Stimulated activated CD4-positive, alpha-beta T cell treated with anti-CD3 and anti-CD28 coated beads, Interleukin-12 subunit alpha, Interleukin-12 subunit beta, amount 100 ng/mL, for 4 hours (primary cell): ENCODE results near the gene SMPDL3A.

Experiments used
- DNase-seq: peaks from one replicate; pipeline ENCODE4 v3.0.0-alpha.2; 2020

The SMPDL3A gene

DNA sequence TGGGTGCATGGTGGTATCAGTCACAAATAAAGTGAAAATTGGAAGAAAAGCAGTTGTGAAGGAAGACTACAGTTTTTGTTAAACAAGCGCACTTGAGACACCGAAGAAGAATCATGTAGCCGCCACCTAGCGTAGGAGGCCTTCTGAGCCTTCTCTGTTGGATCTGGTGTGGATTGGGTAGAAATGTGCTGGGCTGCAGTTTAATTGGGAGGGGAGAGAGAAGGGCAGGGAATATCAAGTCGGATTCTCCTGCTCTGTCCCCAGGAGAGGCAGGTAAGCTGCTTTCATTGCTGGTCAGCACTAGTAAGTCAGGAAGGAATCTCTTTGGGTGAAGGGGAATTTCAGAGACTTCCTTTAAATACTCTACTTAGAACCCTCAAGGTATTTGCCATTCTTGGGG lies 10.8 kb upstream of the SMPDL3A start:
- DNase-seq, result no peak

DNA sequence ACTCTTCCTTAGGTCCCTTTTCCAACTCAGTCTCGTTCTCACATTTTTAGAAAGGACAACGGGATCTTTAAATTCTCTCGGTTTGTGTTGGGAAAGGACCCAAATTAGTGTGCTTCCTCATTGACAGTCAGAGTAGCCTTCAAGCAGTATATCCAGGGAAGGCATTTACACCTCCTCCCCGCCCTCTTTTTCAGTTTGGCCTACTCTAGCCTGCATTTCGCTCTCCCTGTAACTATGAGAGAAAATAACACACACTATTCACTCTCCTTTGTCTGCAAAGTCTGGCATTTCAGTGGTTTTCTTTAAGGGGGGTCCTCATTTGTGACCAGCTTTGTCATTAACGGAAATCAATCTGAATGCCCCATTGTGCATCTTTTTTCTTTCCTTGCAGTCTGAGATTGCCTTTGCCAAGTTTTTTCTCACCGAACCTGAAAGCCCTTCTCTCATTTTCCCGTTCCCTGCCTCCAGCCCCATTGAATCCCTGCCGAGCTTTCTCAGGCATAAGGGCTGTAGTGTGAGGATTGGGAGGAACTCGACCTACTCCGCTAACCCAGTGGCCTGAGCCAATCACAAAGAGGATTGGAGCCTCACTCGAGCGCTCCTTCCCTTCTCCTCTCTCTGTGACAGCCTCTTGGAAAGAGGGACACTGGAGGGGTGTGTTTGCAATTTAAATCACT lies 9.9 kb upstream of the SMPDL3A start:
- no peak for DNase-seq

DNA sequence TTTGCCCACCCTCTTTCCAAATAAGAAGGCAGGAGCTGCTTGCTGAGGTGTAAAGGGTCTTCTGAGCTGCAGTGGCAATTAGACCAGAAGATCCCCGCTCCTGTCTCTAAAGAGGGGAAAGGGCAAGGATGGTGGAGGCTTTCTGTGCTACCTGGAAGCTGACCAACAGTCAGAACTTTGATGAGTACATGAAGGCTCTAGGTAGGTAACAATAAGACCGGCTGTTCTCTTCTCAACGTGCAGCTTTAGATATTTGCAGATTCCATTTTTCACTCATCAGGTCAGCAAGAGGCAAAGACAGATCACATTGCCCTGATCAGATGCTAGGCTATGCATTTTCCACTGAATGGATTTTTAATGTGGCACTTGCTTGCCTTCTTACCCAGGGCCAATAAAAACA lies 9.4 kb upstream of the SMPDL3A start, which contains the start of gene FABP7:
Gene FABP7, plus strand, starts transcription at position 50 of the 400 bp plus-strand sequence. Its CDS starts 79 bp downstream, at position 129.
- no peak for DNase-seq

DNA sequence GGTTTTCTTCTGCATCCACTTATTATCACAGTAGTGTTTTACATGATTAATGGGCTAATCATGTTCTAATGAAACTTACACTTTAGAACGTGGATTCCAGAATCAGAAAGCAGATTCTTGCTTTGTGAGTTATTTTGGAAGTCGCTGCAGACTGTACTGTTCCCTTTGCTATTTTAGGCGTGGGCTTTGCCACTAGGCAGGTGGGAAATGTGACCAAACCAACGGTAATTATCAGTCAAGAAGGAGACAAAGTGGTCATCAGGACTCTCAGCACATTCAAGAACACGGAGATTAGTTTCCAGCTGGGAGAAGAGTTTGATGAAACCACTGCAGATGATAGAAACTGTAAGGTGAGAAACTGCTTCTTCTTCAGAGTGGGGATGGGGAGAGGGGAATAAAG lies 8.9 kb upstream of the SMPDL3A start:
- DNase-seq, result no peak

DNA sequence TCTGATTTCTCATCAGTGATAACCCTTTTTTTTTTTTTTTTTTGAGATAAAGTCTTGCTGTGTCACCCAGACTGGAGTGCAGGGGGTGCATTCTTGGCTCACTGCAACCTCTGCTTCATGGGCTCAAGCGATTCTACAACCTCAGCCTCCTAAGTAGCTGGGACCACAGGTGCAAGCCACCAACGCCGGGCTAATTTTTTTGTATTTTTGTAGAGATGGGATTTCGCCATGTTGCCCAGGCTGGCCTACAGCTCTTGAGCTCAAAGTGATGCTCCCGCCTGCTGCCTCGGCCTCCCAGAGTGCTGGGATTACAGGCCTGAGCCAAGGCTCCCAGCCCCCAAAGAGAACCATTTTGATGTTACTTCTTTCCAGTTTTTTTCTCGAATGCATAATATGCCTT lies 7.3 kb upstream of the SMPDL3A start:
- DNase-seq, result no peak

DNA sequence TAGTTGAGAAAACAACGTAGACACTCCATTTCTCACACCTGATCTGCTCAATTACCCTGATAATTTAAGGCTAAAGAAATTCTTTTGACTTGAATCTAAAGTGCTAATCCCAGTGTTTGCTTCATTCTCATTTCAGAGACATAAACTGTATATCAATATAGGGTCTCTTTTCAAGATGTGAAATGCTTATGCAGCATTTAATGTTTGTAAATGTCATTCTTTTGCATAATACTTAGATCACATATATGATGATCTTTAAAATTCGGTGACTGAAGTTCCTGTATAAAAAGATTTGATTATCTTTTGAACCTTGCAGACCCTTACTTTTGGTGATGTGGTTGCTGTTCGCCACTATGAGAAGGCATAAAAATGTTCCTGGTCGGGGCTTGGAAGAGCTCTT lies 5.7 kb upstream of the SMPDL3A start:
- no peak for DNase-seq

DNA sequence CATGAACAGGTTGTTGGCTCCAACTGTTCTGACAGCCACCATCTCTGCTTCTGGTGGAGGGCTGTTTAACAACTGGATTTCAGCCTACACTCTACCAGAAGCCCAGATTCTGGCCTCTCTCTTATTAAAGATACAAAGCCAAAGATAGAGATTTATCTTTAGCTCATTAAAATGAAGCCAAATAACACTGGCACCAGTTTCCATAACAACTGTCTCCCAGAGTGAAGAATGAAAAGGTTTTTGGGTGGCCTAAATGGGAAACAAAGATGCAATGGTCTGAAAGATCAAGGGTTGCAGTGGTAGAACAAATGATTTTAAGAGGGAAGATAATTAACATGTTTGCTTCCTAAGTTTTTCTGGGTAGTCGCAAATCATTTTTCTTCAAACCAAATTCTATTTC lies 3.2 kb upstream of the SMPDL3A start:
- no peak for DNase-seq

DNA sequence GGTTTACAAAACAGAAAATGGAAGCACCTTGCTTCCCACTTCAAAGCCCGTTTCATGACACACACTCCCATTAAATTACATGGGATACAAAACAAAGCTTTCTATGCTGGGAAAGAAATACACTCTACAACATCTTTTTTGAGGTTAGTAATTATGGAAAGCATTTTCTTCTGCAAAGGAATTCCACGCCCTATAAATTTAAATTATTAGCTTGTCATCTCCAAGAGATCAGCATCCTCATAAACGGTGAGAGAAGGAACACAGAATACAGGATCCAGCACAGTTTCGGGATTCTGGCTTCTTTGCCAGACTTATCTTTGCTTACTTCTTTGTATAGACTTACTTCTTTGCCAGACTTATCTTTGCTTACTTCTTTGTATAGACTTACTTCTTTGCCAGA lies 1.3 kb upstream of the SMPDL3A start:
- no peak for DNase-seq

DNA sequence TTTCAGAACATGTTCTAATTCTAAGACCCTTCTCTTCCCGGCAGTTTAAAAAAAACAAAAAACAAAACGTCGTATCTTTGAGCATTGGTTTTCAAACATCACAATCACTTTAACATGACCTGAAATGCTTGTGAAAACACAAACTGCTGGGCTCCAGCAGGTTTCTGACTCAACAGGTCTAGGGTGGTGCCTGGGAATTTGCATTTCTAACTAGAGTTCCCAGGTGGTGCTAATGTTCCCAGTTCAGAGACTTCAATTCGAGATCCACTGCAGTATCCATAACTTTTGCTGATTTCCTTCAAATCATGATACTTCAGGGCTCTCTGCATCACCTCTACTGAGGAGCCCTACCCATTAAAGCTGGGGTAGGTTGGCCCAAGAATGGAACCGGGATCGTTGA lies 850 bp upstream of the SMPDL3A start:
- no peak for DNase-seq

DNA sequence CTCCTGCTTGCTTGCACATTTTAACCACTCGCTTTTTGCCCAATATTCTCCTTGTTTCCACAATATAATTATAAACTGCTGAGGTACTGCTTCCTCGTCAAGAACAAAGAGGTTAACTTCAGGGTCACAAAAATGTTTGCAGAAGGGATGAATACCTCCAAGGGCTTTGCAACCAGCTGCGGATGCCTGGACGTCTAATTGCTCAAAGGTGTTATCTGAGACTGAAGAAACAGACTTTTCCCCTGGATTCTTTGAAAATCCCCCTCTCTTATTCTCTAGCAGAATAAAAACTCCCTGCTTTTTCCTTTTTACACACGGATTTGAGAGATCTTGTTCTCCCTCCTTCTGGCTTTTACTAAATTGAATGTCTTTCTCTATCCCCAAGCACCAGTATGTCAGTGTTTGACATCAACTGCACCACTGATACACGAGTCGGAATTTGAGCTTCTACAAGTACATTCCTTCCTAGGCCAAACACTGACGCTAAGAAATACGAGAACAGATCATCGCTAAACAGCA lies 336 bp upstream of the SMPDL3A start:
- no peak for DNase-seq

DNA sequence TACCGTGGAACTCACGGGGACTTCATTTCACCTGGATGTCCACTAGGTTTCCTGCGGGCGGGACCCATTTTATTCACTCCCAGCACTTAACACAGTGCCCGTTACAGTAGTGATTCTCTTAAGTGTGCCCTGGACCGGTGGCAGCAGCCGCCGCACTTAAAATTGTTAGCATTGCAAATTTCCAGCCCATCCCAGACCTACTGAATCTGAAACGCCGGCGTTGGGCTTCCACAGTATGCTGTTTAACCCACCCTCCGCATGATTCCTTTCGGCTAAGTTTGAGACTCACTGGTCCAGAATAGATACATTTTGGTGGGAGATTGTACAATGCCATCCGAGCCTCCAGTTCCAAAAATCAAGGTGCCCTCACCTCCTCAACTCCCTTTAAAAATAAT lies 967 bp downstream of the SMPDL3A start:
- no peak for DNase-seq

DNA sequence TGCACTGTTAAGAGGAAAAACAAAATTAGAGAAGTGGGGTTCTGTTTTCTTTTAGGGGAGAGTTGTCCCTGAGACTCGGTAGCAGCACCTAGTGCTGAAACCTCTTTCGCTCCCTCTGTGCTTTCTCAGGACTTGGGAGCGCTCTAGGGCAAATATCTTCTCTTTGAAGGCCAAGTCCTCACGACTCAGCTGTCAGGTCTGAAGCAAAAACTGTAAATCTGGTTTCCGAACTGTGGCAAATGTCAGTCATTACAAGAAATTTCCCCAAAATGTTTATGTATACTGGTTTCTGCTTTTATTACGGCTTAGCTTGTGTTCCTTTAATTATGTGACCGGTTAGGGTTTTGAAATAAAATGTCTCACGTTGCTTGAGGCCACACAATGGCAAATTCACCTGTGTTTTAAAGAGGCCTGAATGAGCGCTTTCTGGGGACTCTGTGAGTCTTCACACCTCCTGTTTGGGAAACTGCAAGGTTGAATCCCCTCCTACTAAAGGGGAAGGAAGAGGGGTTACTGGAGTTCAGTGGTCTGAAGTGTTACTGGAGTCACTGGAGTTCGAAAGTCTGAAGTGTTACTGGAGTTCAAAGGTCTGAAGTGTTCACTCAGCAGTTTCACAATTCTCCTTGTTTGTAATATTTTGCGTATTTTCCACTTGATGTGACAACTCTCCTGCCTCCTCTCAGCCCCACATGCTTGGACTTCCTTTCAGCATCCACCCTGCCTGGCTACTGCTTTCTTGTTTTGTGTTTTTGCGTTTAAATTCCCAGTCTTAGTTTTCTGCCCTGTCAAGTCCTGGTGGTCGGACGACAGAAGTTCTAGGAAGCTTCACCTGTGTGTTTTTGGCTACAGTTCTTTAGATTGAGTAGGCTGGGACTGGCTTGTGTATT lies 1.6 kb downstream of the SMPDL3A start:
- no peak for DNase-seq

DNA sequence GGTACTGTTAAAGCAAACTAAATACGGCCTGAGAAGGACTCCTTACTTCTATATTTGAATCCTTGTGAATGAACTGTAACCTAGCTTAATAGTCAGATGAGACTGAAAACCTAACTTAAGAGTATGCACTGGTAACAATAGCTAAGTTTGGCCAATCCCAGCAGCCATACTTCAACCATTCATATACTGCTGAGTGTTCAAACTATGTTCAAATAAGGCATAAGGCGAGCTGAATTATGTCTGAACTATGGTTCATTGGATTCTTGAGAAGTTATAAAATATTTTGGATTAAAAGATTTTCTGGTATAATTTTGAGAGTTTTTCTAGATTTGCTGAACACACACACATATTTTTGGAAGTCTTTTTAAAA lies 2.2 kb downstream of the SMPDL3A start:
- DNase-seq, result no peak

DNA sequence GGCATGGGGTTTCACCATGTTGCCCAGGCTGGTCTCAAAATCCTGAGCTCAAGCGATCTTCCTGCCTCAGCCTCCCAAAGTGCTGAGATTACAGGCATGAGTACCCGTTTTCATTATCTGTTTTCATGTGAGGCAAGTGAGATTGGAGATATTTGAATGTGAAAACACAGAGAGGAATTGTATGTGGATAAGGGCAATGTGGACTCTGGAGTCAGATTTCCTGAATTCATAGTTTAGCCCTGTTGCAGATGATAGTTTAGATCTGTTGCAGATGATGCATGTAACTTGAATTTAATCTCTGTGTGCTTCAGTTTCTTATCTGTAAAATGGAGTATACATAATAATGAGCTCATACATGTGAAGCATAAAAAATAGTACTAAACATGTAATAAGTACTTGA lies 3.7 kb downstream of the SMPDL3A start:
- DNase-seq, result no peak

DNA sequence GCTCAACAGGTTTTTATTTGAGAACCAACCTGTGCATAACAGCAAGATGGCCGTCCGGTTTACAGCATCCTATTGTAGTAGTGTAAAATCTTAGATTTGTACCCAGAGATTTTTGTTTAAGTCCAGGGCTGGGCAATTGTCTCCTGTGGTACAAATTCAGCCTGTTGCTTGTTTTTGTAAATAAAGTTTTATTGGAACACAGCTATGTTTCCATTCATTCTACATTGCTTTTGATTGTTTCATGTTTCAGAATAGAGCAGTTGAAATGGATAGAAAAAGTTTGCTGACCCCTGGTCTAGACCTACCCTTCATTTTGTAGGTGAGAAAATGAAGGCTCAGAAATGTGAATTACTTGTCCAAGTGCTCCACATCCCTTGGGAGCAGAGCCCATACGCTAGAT lies 8.5 kb downstream of the SMPDL3A start:
- no peak for DNase-seq

DNA sequence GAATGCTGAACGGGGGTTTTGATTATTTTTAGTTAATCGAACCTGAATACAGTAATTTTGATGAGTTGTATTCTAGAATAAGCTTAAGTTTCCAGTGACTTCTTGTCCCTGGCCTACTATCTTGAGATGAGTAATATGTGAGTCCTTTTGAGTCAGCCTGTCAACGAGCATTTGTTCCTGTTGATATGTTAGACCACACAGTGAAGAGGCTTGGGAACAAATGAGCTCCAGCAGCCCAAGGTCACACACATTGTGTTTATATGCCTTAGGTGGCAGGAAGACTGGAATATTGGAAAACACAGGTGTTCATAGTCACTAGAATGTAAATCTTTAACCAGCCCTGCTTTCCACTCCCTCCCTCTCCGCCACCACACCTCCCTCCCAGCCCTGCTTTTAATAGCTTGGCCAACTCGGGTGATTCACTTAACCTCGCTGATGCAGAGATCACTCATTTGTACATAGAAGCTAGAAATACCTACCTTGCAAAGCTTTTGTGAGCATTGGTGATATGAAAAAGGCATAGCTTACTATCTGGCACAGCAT lies 9.1 kb downstream of the SMPDL3A start:
- DNase-seq, result no peak

DNA sequence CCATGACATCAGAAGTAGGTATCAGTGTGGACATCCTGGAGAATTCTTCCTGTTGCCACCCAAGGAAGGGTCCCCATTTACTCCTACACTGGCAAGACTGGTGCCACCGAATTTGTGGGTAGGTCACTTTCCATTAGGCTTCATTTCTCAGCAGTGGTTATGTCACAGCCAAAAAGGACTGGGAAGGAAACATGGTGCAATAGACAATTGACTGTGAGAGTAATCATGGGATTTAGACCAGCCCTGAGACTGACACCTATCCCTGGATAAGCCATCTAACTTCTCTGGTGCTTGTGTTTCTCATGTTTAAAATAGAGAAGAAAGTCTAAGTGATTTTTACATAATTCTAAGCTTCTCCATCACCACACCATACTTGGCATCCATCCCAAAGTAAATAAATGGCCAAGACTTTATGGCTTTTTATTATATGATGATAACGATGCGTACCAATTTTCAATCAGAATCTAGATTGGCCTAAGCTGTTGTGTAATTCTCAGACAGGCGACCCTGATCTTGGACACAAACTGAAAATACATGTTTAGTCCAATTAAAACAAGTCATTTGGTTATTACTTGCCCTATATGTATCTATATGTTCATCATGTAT lies 10.2 kb downstream of the SMPDL3A start:
- no peak for DNase-seq

DNA sequence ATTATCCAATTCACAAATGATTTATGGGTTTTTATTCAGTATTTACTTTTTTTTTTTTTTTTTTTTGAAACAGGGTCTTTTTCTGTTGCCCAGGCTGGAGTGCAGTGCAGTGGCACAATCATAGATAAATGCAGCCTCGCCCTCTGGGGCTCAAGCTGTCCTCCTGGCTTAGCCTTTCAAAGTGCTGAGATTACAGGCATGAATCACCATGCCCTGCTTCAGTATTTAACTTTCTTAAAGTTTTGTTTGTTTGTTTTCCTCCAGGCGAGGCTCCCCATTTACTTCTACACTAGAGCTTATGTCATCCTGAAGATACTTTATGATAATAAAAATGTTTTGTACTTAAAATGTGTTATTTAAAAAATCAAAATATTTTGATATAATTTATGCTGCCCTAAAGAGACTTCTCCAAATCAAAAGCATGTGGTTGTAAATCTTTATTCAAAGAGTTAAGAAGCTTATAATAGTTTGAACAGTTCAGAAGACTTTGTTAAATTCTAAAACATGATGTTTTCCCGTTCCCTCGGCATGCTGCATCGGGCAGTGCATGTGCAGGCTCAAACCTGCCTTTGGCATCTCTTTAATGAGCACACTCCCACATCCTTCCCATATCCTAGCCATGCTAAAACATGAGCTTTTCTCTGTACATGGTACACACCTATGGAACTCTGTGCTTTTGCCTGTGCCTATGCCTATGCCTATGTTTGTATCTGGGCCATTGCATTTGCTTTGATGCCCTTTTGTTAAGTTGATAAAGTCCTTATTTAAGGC lies 11.0 kb downstream of the SMPDL3A start:
- no peak for DNase-seq

DNA sequence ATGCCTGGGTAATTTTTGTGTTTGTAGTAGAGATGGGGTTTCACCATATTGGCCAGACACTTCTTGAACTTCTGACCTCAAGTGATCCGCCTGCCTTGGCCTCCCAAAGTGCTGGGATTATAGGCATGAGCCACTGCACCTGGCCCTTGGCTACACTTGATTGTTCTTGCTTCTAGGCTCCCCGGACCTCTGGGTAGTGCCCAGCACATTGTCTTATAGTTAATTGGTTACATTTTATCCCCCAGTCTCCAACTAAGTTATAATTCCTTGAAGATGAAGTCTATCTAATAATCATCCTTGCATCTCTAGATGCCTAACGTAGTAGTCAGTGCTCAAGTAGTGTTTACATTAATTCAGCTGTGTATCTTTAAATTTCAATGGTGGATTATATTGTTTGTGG lies 11.8 kb downstream of the SMPDL3A start:
- DNase-seq, result no peak

DNA sequence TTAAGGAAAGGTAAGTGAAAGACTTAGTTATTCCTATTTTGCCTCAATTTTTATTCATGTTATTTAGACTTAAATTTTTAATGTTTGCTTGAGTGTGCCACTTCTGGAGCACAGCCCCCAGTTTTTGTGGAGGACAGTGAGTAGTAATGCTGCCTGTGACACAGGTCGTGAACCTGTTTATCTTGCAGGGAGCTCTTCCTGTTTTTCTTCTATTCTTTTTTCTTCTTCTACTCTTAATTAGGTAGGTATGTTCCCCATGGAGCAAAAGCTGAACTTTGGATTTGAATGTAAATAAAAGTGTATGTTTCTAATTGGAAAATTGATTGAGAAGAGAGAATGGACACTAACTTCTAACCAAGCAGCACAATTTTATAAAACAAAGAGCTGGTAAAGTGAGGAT lies 12.3 kb downstream of the SMPDL3A start:
- DNase-seq, result no peak

DNA sequence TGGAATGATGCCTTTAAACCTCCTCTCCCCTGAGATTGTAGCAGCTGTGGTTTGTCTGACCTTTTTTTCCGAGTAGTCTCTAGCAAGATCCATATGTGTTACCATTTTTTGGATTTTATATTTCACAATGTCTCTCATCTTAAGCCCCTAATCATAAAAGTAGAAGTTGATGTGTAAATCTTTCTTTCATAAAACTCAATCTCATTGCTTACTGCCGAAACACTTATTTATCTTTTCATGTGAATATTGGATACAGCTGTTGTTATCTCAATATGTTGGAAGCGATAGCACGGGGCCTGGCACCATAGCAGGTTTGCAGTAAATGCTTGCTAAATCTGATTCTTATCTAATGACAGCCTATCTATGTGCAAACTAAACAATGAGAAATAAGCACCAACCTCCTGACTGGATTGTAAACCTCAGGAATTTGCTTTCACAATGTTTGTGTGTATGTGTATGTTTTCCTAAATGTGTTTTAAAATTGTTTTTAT lies 14.2 kb downstream of the SMPDL3A start:
- DNase-seq, result no peak

DNA sequence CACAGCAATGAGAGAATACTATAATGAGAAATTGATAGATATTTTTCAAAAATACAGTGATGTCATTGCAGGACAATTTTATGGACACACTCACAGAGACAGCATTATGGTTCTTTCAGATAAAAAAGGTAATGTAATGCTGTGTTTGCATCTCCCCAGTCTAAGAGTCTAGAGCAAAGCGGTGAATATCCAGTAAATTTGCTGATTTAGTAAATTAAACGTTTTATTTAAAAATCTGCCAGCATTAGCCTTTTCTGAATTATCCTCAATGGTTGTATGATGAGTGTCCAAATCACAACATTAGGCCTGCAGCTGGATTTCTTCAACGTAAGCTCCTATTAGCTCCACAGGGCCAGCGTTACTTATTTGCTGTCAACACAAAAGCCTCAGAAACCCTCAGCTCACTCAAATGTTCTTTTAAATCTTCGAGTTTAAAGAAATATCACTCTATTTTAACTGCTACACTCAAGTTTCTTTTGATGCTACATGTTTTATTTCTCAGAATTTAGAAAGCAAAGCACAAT lies 16.0 kb downstream of the SMPDL3A start:
- no peak for DNase-seq
